Measurements from ENCODE around the gene ZFYVE21.

Gene ZFYVE21

DNA sequence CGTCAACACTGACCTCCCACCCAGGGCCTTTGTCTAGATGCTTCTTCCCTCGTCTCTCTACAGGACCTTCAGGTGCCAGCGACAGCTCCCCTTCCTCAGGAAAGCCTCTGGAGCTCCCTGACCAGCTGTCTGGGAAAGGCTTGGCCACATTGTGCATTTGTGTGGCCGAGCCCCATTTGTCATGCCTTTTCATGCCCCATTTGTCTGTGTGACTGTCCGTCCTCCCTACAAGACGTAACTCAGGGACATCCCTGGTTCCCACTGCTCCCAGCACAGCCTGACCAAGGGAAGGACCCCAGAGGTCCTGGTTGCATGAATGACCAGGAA, 23.8 kb downstream of the ZFYVE21 start:
- H3K27me3 Mint-ChIP-seq: no peaks in the 10 kb centered on the region

DNA sequence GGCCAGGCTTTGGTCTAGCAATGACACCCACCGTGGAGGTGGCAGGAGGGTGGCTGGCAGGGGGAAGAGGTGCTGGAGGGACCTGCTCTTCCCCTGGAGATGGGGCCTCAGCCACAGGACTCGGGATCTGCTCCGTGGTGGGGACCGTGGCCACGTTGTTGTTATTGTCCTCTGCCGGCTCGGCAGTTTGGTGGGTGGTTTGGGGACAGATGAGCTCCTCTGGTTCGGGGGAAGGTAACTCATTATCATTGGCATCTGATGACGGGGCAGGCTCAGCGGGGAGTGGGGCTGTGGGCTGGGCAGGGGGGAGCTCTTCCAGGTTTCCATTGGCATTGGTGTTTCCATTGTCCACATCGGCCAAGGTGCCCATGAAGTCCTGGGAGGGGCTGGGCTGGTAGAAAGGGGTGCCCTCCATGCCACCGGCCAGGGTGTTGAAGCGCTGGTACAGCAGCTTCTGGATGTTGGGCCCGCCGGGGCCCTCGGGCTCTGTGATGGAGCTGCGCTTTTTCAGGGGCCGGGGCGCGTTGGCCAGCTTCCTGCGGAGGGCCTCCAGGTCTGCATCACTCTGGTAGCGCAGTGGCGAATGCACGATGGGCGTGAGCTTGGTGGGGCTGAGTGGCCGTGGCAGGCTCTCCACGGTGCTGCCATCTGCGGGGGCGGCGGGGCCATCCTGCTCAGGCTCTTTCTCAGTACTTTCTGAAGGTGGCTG, 24.3 kb downstream of the ZFYVE21 start:
- Mint-ChIP-seq H3K27ac (no peak overlapping the region), H3K4me1 (no peaks in the 10 kb centered on the region), H3K27me3 (no peaks in the 10 kb centered on the region), H3K9me3 (no peaks in the 10 kb centered on the region), H3K4me3 (no peak overlapping the region), H3K36me3 (peaks cover 20 to 25% of the 10 kb centered on the region in 2 donors)
- ATAC-seq (replicated peaks) (no peak), DNase-seq (no peak)

More for the DNA sequence above, 23.8 kb downstream of the ZFYVE21 start:
- Mint-ChIP-seq H3K4me1 (no peaks in the 10 kb centered on the region), H3K36me3 (peaks cover 23 to 29% of the 10 kb centered on the region in 2 donors), H3K9me3 (no peaks in the 10 kb centered on the region), H3K27ac (no peak overlapping the region), H3K4me3 (no peak overlapping the region)
- ATAC-seq (replicated peaks) (no peak), DNase-seq (no peak)

DNA sequence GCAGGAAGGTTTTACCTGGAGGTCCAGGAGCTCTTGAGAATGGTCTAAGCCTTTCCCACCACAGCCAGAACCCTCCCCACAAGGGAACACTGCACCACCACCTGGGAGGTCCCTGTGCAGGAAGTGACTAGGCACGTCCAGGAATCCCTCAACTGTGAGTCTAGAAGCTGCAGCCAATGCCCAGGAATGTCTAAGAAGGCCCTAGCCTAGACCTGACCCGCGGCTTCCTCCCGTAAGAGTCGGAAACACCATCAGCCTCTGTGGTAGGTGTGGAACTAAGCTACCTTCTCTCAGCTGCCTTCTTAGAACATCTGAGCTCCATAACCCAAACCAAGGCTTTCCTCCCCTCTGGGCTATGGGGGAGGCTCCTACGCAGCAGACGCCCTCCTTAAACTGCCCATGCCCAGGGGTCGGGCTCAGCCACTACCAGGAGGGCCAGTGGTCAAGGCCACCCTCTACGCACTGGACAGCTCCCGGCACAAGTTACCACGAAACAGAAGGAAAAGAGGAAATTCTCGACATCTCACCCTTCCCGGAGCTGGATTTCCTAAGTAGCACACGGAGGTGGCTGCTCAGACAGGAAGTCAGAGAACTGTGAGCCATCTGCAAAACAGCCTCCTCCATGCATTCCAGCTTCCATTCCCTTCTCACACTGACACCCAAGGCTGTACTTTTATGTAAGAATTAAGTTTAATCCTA, 25.5 kb downstream of the ZFYVE21 start:
- Mint-ChIP-seq H3K27me3 (no peaks in the 10 kb centered on the region), H3K27ac (no peak overlapping the region), H3K4me1 (no peaks in the 10 kb centered on the region), H3K9me3 (no peaks in the 10 kb centered on the region), H3K4me3 (no peak overlapping the region), H3K36me3 (peaks cover 22 to 25% of the 10 kb centered on the region in 2 donors)
- no peak for ATAC-seq (replicated peaks)
- no peak for DNase-seq

DNA sequence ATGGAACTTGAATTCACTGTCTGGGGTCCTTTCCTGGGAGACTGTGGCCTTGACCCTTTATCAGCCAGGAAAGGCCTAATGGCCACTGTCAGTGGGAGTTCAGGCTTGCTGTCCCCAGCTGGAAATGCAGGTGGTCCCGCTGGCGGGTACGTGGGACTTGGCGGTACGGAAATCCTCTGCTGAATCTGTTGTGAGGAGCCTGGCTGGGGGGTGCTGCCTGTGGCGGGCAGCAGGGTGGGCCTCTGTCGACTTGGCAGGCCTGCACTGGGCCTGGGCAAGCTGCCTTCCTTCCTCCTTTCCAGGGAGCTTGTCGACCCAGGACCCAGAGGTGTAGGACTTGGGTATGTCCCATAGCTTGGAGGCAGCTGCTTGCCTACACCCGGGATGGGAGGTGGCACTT, 26.3 kb downstream of the ZFYVE21 start:
- H3K4me1 Mint-ChIP-seq: no peaks in the 10 kb centered on the region
- H3K27me3 Mint-ChIP-seq: no peaks in the 10 kb centered on the region
- no peak for ATAC-seq (replicated peaks)
- H3K36me3 Mint-ChIP-seq: peaks cover 22 to 27% of the 10 kb centered on the region in 2 donors
- DNase-seq: no peak
- H3K27ac Mint-ChIP-seq: peak overlapping the region; percentile 20
- no peak overlapping the region for H3K4me3 Mint-ChIP-seq
- H3K9me3 Mint-ChIP-seq: no peaks in the 10 kb centered on the region

DNA sequence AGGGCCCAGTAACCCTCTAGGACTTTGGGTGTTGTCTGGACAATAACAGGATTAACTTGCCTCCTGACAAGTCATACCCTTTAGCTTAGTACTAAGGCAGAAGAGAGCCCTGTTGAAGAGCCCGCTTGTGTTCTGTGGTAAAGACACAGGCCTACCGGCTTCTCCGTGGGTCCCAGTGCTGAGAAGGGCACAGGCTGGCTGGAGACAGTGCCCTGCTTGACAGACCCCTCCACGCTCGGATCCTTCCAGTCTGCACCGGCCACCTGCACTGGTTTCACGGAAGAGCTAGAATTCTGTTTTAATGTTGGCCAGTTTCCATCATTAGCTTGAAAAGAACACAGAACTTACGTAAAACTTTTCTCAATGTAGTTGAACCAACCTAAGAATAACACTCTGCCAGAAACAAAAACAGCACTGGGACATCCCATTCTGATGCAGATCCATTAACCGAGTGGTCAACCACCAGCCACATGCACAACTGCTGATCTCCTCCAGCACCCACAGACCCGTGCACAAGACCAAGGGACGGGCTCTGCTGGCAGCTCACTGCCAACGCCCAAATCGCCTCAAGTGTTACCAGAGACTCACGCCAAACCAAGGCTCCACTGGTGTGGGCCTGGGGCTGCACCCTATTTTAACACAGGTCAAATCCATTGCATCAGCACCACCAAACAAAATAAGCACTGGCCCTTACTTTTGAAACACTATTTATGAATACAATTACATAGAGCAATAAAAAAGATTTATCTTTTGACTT, 27.1 kb downstream of the ZFYVE21 start:
- DNase-seq (no peak), ATAC-seq (replicated peaks) (no peak)
- H3K9me3 Mint-ChIP-seq: no peaks in the 10 kb centered on the region
- H3K36me3 Mint-ChIP-seq: peaks cover 21 to 27% of the 10 kb centered on the region in 2 donors
- H3K27me3 Mint-ChIP-seq: no peaks in the 10 kb centered on the region
- H3K4me1 Mint-ChIP-seq: no peaks in the 10 kb centered on the region
- H3K27ac Mint-ChIP-seq: peak overlapping the region; percentile 3
- no peak overlapping the region for H3K4me3 Mint-ChIP-seq

DNA sequence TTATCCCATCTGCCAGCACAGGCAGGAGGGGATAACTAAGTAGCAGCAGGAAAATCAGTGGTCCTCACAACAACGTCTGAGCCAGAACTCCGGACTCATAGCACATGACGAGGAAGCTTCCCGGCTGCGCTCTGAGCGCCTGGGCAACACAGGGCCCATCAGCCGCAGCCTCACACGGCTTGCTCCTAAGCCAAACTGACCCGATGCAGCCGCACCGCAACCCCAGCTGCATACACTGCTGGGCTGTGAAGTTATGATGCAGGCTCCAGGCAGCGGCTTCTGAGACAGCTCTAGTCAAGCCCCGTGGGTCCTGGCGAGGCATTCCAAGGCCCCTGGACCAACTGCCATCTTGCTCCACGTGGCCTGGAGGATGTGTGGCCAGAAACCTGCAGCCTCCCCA, 28.1 kb downstream of the ZFYVE21 start:
- DNase-seq: no peak
- H3K36me3 Mint-ChIP-seq: peaks cover 14 to 18% of the 10 kb centered on the region in 2 donors
- ATAC-seq (replicated peaks): no peak
- H3K27ac Mint-ChIP-seq: no peak overlapping the region
- H3K4me1 Mint-ChIP-seq: no peaks in the 10 kb centered on the region
- H3K27me3 Mint-ChIP-seq: no peaks in the 10 kb centered on the region
- no peaks in the 10 kb centered on the region for H3K9me3 Mint-ChIP-seq
- H3K4me3 Mint-ChIP-seq: no peak overlapping the region

DNA sequence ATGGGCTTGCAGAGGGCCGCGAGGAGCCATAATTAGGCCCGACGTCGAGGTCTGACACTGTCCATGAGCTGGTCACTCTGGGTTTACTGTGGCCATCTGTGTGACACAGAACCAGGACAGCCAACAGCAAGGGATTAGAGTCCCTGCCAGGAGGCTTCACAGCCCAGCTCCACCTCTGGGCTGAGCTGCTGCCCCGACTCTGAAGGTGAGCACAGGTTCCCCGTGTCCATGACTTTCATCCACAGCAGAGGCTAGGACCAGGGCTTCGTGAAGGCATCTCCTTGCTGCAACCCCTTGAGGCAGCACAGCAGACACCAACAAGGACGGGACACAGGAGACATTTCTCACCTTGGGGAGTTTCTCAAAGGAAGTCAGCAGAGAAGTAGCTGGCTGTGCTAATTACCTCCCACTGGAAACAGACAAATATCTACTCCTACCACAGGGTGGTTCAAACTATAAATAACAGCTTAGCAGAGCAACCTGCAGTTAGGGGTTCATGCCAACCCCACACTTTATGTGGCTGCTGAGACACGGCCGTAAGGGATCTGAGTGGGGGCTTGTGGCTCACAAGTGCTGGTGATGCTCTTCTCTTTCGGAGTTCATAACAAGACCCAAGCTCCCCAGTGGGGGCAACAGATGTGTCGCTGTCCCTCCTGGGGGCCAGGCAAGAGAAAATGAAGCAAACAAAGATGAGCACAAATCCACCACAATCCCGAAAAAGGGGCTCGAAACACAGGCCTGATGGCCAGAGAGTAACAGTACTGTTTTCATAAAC, 29.2 kb downstream of the ZFYVE21 start:
- Mint-ChIP-seq H3K9me3 (no peaks in the 10 kb centered on the region), H3K27me3 (no peaks in the 10 kb centered on the region), H3K4me1 (no peaks in the 10 kb centered on the region), H3K4me3 (no peak overlapping the region), H3K27ac (no peak overlapping the region), H3K36me3 (peaks cover 10 to 16% of the 10 kb centered on the region in 2 donors)
- no peak for ATAC-seq (replicated peaks)
- DNase-seq: no peak

DNA sequence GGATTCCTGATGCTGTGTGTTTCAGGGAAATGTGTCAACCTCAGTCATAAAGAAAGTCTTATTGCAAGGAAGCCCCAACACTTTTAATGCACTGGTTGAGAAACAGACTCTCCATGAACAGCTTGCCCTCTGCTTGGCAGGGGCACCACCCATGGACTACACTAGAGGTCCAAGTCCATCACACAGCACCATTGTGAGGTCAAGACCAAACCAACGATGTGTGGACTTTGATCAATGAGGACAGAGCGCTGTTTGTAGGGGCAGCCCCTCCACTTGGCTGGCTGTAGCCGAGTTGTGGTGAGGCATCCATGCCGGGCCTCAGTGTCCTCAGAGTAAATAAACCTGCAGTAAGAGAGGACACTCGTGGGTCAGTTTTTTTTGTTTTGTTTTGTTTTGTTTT, 29.8 kb downstream of the ZFYVE21 start:
- no peak overlapping the region for H3K4me3 Mint-ChIP-seq
- no peak for DNase-seq
- H3K27ac Mint-ChIP-seq: no peak overlapping the region
- H3K9me3 Mint-ChIP-seq: no peaks in the 10 kb centered on the region
- peaks cover 10 to 14% of the 10 kb centered on the region in 2 donors for H3K36me3 Mint-ChIP-seq
- no peaks in the 10 kb centered on the region for H3K4me1 Mint-ChIP-seq
- no peak for ATAC-seq (replicated peaks)
- H3K27me3 Mint-ChIP-seq: no peaks in the 10 kb centered on the region

DNA sequence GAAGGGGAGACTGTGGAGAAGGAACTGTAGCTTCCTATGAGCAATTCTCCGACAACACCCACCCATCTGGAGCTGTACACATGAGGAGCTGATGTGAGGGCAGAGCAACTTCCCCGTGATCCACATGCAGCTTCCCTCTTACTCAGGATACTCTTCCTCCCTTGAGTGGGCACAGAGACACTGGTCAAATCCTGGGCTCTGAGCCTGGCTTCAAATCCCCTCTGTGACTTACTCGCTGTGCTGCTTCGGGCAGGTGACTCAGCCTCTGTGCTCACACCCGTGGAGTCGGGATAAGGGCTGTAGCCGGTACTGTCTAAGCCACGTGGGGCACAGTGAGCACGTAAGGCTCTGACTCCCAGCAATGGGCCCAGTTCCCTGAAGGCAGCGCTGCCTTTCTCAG, 31.1 kb downstream of the ZFYVE21 start:
- no peak for ATAC-seq (replicated peaks)

DNA sequence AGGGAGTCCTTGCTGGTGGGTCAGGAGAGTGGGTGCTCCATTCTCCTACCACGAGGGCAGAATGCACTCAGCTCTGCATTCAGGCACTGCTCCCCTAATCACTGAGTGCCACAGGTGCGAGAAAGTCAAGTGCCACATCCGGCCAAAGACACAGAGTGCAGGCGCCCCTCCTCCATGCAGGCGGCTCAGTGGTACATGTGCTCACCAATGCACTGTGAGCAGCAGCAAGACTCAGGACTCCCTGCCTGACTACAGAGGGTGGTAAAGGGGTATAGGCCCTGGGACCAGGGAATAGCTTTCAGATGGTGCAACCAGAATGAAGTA, 32.9 kb downstream of the ZFYVE21 start:
- Mint-ChIP-seq H3K4me1 (no peaks in the 10 kb centered on the region), H3K27me3 (no peaks in the 10 kb centered on the region), H3K9me3 (no peaks in the 10 kb centered on the region), H3K36me3 (peaks cover 6 to 9% of the 10 kb centered on the region in 2 donors), H3K27ac (no peak overlapping the region), H3K4me3 (no peak overlapping the region)
- DNase-seq (no peak), ATAC-seq (replicated peaks) (no peak)

More for the DNA sequence above, 31.1 kb downstream of the ZFYVE21 start:
- no peaks in the 10 kb centered on the region for H3K4me1 Mint-ChIP-seq
- H3K4me3 Mint-ChIP-seq: no peak overlapping the region
- H3K27ac Mint-ChIP-seq: no peak overlapping the region
- peaks cover 9 to 13% of the 10 kb centered on the region in 2 donors for H3K36me3 Mint-ChIP-seq
- no peaks in the 10 kb centered on the region for H3K9me3 Mint-ChIP-seq
- no peak for DNase-seq
- H3K27me3 Mint-ChIP-seq: no peaks in the 10 kb centered on the region

DNA sequence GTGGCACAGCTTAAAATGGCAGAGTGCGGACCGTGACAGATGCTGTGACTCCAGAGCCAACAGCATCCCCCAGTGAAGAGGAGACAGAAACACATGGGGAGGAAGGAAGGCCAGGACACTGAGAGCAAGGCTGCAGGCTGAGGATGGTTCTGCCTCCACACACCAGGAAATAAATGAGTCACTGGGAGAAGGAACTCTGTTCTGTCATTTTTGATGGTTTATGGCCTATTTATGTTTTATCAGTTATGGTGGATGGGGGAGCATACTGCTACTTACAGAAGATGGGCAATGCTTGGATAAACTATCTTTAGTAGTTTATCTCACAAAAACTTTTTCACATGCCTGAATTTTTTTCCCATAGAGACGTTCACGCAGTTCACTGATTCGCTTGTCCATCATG, 33.8 kb downstream of the ZFYVE21 start:
- Mint-ChIP-seq H3K4me1 (no peaks in the 10 kb centered on the region), H3K9me3 (no peaks in the 10 kb centered on the region), H3K4me3 (no peak overlapping the region), H3K27me3 (no peaks in the 10 kb centered on the region), H3K27ac (no peak overlapping the region), H3K36me3 (peaks cover 6 to 13% of the 10 kb centered on the region in 2 donors)
- no peak for ATAC-seq (replicated peaks)
- DNase-seq: no peak

DNA sequence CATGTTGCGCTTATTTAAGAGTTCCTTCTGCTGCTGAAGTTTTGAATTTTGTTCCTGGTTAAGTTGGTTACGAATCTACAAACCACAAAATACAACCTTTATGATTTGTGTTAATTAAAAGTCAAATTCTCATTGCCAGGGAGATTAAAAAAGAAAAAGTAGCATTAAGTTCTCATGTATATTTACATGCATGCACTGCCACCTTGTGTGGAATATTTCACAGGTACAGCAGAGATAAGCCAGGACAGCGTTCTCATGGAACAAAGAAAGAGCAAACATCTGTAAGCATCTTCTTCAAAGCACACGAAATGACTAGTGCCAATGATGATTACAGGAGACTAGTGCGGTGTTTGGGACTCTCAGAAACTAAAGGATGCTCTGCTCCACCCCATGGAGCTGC, 34.2 kb downstream of the ZFYVE21 start:
- H3K27ac Mint-ChIP-seq: no peak overlapping the region
- ATAC-seq (replicated peaks): no peak

DNA sequence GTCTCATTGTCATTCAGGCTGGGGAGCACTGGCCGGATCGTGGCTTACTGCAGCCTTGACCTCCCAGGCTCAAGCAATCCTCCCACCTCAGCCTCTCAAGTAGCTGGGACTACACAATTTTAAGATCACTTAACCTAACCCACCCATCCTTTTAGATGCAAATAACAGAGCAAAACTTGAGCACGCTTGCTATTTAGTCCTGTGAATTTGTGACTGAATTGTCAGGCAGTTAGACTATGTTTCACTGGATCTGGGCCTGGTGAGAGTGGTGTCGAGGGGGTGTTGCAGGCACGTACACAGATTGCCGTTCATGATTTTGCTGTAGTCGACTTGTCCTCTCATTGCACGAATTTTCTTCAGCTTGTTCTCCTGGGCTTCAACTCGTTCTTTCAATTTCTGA, 38.2 kb downstream of the ZFYVE21 start:
- no peaks in the 10 kb centered on the region for H3K27me3 Mint-ChIP-seq
- H3K4me3 Mint-ChIP-seq: no peak overlapping the region
- DNase-seq (no peak), ATAC-seq (replicated peaks) (no peak)
- peaks cover 5 to 9% of the 10 kb centered on the region in 2 donors for H3K36me3 Mint-ChIP-seq
- H3K4me1 Mint-ChIP-seq: no peaks in the 10 kb centered on the region
- no peaks in the 10 kb centered on the region for H3K9me3 Mint-ChIP-seq
- no peak overlapping the region for H3K27ac Mint-ChIP-seq

More for the DNA sequence above, 34.2 kb downstream of the ZFYVE21 start:
- Mint-ChIP-seq H3K27me3 (no peaks in the 10 kb centered on the region), H3K36me3 (peaks cover 6 to 13% of the 10 kb centered on the region in 2 donors), H3K9me3 (no peaks in the 10 kb centered on the region), H3K4me1 (no peaks in the 10 kb centered on the region), H3K4me3 (no peak overlapping the region)
- no peak for DNase-seq

DNA sequence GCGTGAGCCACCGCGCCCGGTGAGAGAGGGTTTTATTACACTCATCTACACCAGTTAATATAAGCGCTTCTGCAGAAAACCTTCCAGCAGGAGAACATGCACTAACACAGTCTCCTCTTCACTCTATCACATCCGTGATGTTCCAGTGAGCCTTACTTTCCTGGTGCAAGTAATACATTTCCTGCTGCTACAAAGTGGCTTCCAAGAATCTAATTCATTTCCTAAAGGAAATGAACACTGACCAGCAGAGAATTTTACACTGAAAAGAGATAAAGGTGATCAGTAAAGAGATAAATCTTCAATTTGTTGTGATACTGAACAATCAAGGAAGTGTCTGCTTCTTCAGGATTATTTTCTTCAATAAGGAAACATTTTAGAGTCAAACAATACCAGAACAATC, 39.5 kb downstream of the ZFYVE21 start:
- no peak for DNase-seq
- Mint-ChIP-seq H3K36me3 (peaks cover 2 to 4% of the 10 kb centered on the region in 2 donors), H3K4me1 (no peaks in the 10 kb centered on the region), H3K27me3 (no peaks in the 10 kb centered on the region), H3K27ac (no peak overlapping the region), H3K4me3 (no peak overlapping the region), H3K9me3 (no peaks in the 10 kb centered on the region)
- no peak for ATAC-seq (replicated peaks)

Data from stimulated activated naive B cell treated with anti-CD40 and anti-IgM and Interleukin-4, amounts not matched to agents 10 μg/mL and 1 μg/mL and 100 μg/mL, for 72 hours (primary cell).